Measurements from ENCODE around the gene TAB2.

GRCh38 chr6:149340200-149340599, 22.7 kb downstream of the TAB2 start:
- TF ChIP-seq ZNF274 (IDR thresholded peaks at IDR 0.05; ENCODE audit: low read depth, low read length) (no peak), POLR2A (IDR thresholded peaks at IDR 0.05; ENCODE audit: borderline replicate concordance, extremely low read depth, insufficient read depth, insufficient read length) (no peak), MAX (IDR thresholded peaks at IDR 0.05) (no peak), EZH2 (IDR thresholded peaks at IDR 0.05) (no peak), CEBPB (IDR thresholded peaks at IDR 0.05; ENCODE audit: low read depth) (no peak), EZH2phosphoT487 (IDR thresholded peaks at IDR 0.05; ENCODE audit: borderline replicate concordance) (no peak), REST (IDR thresholded peaks at IDR 0.05; ENCODE audit: low read depth) (no peak)
- TF ChIP-seq, protein P1, sequence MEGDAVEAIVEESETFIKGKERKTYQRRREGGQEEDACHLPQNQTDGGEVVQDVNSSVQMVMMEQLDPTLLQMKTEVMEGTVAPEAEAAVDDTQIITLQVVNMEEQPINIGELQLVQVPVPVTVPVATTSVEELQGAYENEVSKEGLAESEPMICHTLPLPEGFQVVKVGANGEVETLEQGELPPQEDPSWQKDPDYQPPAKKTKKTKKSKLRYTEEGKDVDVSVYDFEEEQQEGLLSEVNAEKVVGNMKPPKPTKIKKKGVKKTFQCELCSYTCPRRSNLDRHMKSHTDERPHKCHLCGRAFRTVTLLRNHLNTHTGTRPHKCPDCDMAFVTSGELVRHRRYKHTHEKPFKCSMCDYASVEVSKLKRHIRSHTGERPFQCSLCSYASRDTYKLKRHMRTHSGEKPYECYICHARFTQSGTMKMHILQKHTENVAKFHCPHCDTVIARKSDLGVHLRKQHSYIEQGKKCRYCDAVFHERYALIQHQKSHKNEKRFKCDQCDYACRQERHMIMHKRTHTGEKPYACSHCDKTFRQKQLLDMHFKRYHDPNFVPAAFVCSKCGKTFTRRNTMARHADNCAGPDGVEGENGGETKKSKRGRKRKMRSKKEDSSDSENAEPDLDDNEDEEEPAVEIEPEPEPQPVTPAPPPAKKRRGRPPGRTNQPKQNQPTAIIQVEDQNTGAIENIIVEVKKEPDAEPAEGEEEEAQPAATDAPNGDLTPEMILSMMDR (IDR thresholded peaks at IDR 0.05 in 2 of 3, conservative IDR thresholded peaks at IDR 0.05 in 1 of 3; ENCODE audit: borderline replicate concordance in 1 of 3, insufficient read depth in 1 of 3, low read depth in 2 of 3, low read length in 2 of 3) = no peak
- TF ChIP-seq, protein P2, sequence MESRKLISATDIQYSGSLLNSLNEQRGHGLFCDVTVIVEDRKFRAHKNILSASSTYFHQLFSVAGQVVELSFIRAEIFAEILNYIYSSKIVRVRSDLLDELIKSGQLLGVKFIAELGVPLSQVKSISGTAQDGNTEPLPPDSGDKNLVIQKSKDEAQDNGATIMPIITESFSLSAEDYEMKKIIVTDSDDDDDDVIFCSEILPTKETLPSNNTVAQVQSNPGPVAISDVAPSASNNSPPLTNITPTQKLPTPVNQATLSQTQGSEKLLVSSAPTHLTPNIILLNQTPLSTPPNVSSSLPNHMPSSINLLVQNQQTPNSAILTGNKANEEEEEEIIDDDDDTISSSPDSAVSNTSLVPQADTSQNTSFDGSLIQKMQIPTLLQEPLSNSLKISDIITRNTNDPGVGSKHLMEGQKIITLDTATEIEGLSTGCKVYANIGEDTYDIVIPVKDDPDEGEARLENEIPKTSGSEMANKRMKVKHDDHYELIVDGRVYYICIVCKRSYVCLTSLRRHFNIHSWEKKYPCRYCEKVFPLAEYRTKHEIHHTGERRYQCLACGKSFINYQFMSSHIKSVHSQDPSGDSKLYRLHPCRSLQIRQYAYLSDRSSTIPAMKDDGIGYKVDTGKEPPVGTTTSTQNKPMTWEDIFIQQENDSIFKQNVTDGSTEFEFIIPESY (IDR thresholded peaks at IDR 0.05; ENCODE audit: extremely low read depth, insufficient replicate concordance, low read length) = no peak

Data from HCT116 (cell line).